ENCODE data around the gene KIAA1671.

KIAA1671 gene

DNA sequence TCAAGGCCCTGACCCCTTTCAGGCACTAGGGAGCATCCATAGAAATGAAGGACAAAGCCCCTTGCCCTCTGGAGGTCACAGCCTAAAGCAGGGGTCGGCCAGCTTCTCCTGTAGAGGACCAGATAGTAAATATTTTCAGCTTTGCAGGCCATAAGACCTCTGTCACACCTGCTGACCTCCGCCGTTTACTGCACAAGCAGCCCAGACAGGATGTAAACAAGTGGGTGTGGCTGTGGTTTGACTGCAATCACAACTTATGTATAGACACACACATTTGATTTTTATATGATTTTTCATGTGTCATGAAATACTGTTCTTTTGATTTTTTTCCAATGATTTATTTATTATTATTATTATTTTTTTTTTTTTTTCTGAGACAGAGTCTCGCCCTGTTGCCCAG lies 34.3 kb downstream of the KIAA1671 start:
- TF ChIP-seq, protein P1, sequence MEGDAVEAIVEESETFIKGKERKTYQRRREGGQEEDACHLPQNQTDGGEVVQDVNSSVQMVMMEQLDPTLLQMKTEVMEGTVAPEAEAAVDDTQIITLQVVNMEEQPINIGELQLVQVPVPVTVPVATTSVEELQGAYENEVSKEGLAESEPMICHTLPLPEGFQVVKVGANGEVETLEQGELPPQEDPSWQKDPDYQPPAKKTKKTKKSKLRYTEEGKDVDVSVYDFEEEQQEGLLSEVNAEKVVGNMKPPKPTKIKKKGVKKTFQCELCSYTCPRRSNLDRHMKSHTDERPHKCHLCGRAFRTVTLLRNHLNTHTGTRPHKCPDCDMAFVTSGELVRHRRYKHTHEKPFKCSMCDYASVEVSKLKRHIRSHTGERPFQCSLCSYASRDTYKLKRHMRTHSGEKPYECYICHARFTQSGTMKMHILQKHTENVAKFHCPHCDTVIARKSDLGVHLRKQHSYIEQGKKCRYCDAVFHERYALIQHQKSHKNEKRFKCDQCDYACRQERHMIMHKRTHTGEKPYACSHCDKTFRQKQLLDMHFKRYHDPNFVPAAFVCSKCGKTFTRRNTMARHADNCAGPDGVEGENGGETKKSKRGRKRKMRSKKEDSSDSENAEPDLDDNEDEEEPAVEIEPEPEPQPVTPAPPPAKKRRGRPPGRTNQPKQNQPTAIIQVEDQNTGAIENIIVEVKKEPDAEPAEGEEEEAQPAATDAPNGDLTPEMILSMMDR (IDR thresholded peaks at IDR 0.05; ENCODE audit: low read length, missing control alignments): no peak
- no peak for DNase-seq (ENCODE audit: low read depth)
- no peak overlapping the region for H3K4me3 ChIP-seq (replicated peaks; ENCODE audit: low read depth, low read length)

DNA sequence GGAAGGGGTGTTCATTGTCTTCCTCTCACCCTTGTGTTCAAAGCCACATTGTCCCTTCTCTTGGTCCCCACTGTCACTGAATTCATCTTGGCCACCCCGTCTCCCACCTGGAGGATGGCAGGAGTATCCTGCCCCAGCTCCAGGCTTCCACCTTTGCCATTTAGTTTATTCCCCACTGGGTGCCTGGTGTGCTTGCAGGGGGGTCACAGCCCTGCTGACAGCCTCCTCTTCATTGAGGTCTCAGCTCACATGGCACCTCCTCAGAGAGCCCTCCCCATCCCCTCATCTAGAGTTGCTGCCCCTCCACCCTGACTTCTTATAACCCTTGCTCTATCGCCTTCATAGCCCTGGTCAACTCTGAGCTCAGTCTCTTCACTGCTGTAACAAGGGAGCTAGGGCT lies 36.6 kb downstream of the KIAA1671 start:
- no peak overlapping the region for H3K4me3 ChIP-seq (replicated peaks; ENCODE audit: low read depth, low read length)
- TF ChIP-seq, protein P1 (IDR thresholded peaks at IDR 0.05; ENCODE audit: low read length, missing control alignments): no peak
- no peak for DNase-seq (ENCODE audit: low read depth)

DNA sequence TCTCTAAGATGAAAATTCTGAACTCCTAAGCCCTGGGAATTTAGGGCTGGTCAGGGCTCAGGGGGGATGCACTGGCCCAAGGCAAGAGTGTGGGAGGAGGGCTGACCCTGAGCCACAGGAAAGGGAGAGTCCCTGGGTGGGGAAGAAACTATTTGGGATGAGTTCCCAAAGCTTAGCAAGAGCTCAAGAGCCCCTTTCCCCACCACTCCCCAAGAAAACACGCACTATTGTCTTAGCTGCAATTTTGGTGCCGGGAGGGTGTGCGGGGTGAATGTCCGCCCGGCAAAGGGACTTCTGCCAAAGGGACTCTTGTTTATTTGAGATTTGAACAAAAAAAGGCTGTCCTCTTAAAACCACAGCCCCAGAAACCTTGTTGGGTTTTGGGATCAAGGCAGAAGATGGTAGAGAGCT lies 37.0 kb downstream of the KIAA1671 start:
- peak; percentile 71 for DNase-seq (ENCODE audit: low read depth)
- no peak overlapping the region for H3K4me3 ChIP-seq (replicated peaks; ENCODE audit: low read depth, low read length)
- TF ChIP-seq, protein P1 (IDR thresholded peaks at IDR 0.05; ENCODE audit: low read length, missing control alignments): no peak

DNA sequence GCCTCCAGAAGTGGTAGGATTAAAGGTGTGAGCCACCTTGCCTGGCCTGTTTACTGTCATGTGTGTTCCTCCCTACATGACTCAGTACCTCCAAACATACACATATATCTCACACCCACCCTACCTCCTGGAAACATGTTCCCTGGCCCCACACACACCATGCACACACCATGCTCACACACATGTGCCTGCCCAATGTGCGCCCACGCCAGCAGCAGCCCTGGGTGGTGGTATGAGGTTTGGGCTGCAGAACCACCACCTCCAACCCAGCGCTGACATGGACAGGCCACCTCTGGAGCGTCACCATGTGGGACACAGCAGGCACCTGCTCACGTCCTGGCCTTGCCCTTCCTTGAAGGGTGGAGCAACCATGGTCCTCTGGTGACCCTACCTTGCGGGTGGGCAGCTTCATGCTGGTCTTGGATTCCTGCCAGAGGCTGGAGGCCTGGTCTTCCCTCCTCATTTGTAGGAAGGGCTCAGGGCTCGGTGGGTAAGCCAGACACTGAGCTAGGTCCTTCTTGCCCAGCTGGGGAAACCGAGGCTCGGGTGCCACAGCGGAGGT lies 37.9 kb downstream of the KIAA1671 start:
- TF ChIP-seq, protein P1 (IDR thresholded peaks at IDR 0.05; ENCODE audit: low read length, missing control alignments): no peak
- DNase-seq (ENCODE audit: low read depth): no peak
- no peak overlapping the region for H3K4me3 ChIP-seq (replicated peaks; ENCODE audit: low read depth, low read length)

DNA sequence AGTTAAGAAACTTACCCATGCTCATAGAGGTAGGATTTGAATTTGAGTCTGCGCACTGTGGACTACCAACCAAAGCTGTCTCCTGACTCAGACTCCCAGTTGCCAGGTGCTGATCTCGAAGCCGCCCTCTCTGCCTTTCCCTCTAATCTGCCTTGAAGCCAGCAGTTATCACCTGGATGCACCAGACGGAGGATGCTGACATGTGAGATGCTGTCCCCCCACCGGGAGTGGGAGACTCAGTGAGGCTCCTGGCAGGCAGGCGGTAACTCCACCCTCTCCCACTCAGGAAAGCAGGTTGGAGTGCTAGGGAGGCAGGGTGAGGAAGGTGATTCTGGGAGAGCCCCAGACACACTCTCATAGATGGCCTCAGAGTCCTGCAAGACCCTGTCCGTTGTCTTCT lies 40.4 kb downstream of the KIAA1671 start:
- DNase-seq (ENCODE audit: low read depth): no peak
- TF ChIP-seq, protein P1 (IDR thresholded peaks at IDR 0.05; ENCODE audit: low read length, missing control alignments): no peak
- no peak overlapping the region for H3K4me3 ChIP-seq (replicated peaks; ENCODE audit: low read depth, low read length)

DNA sequence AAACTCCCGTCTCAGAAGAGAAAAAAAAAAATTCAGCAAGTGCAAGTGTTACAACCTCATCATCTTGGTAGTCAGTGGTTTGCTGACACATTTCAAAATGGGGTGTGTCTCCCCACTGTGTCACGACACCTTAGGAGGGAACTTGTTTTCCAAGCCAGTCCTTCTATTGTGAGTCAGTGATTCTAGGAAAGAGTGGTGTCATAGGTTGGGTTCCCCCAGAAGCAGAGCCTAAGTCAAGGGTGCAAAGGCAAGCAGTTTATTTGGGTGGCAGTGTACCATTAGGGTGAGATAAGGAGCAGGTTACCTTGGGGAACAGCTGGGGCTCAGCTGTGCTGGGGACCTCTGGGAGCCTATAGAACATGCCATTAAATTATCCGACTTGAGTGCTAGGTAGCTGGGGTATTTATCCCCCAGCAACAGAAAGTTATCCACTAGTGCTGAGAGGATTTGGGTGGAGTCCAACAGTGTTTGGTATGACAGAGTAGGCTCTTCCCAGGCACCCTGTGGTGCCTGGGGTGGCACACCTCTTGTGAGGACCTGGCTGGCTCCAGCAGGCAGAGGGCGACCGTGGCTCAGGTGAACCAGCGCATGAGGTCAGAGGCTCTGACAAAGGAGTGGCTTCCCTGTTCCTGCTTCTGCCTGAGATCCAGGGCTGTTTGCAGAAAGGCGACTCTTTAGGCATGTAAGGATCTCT lies 41.7 kb downstream of the KIAA1671 start:
- TF ChIP-seq, protein P1 (IDR thresholded peaks at IDR 0.05; ENCODE audit: low read length, missing control alignments): no peak
- DNase-seq (ENCODE audit: low read depth): no peak
- no peak overlapping the region for H3K4me3 ChIP-seq (replicated peaks; ENCODE audit: low read depth, low read length)
